HG02884 (cell line): ENCODE data around the gene ZKSCAN3.
"Not testable (repeated sequence)": the region's sequence is repeated elsewhere in the genome, so short reads cannot be mapped to it uniquely, and the experiment has no call there.

Source experiments
- ATAC-seq: cut with Tn5 transposase; IDR thresholded peaks from one replicate; pipeline ENCODE4 v1.9.1; 2021; ENCODE audit warnings: mild to moderate bottlenecking, moderate library complexity; ENCODE audit not compliant: unreplicated experiment

Gene ZKSCAN3

GRCh38 chr6:28371280-28371679 lies 21.5 kb downstream of the ZKSCAN3 start:
- ATAC-seq = no peak

GRCh38 chr6:28371706-28372451 lies 22.1 kb downstream of the ZKSCAN3 start:
- no peak for ATAC-seq

- ATAC-seq = no peak
Measured at GRCh38 chr6:28373925-28374324, 24.2 kb downstream of the ZKSCAN3 start.

- no peak for ATAC-seq
Measured at GRCh38 chr6:28377879-28378278, 28.1 kb downstream of the ZKSCAN3 start.

GRCh38 chr6:28378644-28379043 lies 28.9 kb downstream of the ZKSCAN3 start:
- no peak for ATAC-seq

GRCh38 chr6:28380381-28380780 lies 30.6 kb downstream of the ZKSCAN3 start:
- no peak for ATAC-seq

- peak; percentile 92 for ATAC-seq
Measured at GRCh38 chr6:28383235-28384142, 33.7 kb downstream of the ZKSCAN3 start.

GRCh38 chr6:28384143-28384533 lies 34.4 kb downstream of the ZKSCAN3 start:
- no peak for ATAC-seq

- no peak for ATAC-seq
Measured at GRCh38 chr6:28390688-28391087, 40.9 kb downstream of the ZKSCAN3 start.

GRCh38 chr6:28393912-28394662 lies 44.3 kb downstream of the ZKSCAN3 start:
- no peak for ATAC-seq

GRCh38 chr6:28395918-28396317 lies 46.2 kb downstream of the ZKSCAN3 start:
- ATAC-seq = no peak

GRCh38 chr6:28399350-28400121 lies 49.8 kb downstream of the ZKSCAN3 start, which contains the start of gene ZSCAN12:
Gene ZSCAN12 (minus strand): TSS chr6:28399747. CDS start chr6:28398405, 1,342 bp downstream.
- peak; percentile 87 for ATAC-seq

- no peak for ATAC-seq
Measured at GRCh38 chr6:28400122-28400451, 50.3 kb downstream of the ZKSCAN3 start.

GRCh38 chr6:28401172-28401571 lies 51.4 kb downstream of the ZKSCAN3 start:
- no peak for ATAC-seq

- no peak for ATAC-seq
Measured at GRCh38 chr6:28402197-28402596, 52.5 kb downstream of the ZKSCAN3 start.

- not testable (repeated sequence) for ATAC-seq
Measured at GRCh38 chr6:28403923-28404322, 54.2 kb downstream of the ZKSCAN3 start.

GRCh38 chr6:28407401-28407800 lies 57.7 kb downstream of the ZKSCAN3 start:
- no peak for ATAC-seq

- no peak for ATAC-seq
Measured at GRCh38 chr6:28408076-28408802, 58.5 kb downstream of the ZKSCAN3 start.

GRCh38 chr6:28410767-28411166 lies 61.0 kb downstream of the ZKSCAN3 start:
- ATAC-seq = no peak

GRCh38 chr6:28413681-28414080 lies 63.9 kb downstream of the ZKSCAN3 start:
- ATAC-seq = no peak
